WTC11 (cell line): Measurements from ENCODE around the gene SUGP2. TPM values are rescaled to one million over a fixed set of nuclear protein-coding genes. Genes with fewer than 3 reads are reported as not detected.

ENCODE experiments used
- ATAC-seq: fragments of 200-7000 bp; cut with Tn5 transposase; 2 replicates; pipeline ENCODE4 v1.10.0; 2021; ENCODE audit warnings: mild to moderate bottlenecking, moderate library complexity
- CTCF ChIA-PET: fragments of 300-600 bp; sonication (Branson Sonifier 250); formaldehyde crosslinking; loops from one replicate; lab custom pipeline; 2021; ENCODE audit warnings: antibody characterized with exemption; lab: Charles Lee
- POLR2A ChIA-PET: fragments of 350-600 bp; sonication (Branson Sonifier 250); formaldehyde crosslinking; loops from one replicate; lab custom pipeline; 2021; ENCODE audit warnings: antibody characterized with exemption; lab: Charles Lee
- DNase-seq: peaks from one replicate; pipeline ENCODE4 v3.0.0; 2021; ENCODE audit warnings: low spot score
- H3K27ac Mint-ChIP-seq: 2 replicates; pipeline ENCODE4 v1.8.0; 2021; ENCODE audit warnings: mixed read lengths
- H3K27me3 Mint-ChIP-seq: 2 replicates; pipeline ENCODE4 v1.8.0; 2021; ENCODE audit warnings: low read depth, mild to moderate bottlenecking, moderate library complexity, mixed read lengths
- H3K36me3 Mint-ChIP-seq: 2 replicates; pipeline ENCODE4 v1.8.0; 2021; ENCODE audit warnings: mixed read lengths
- H3K4me1 Mint-ChIP-seq: 2 replicates; pipeline ENCODE4 v1.8.0; 2022; ENCODE audit warnings: mixed read lengths
- H3K4me3 Mint-ChIP-seq: 2 replicates; pipeline ENCODE4 v1.8.0; 2021; ENCODE audit warnings: mild to moderate bottlenecking, moderate library complexity, mixed read lengths
- H3K9me3 Mint-ChIP-seq: 2 replicates; pipeline ENCODE4 v1.8.0; 2021; ENCODE audit warnings: mixed read lengths
- AR ChIP-seq: fragments of 250-450 bp; sonication (Bioruptor Pico); IDR thresholded peaks from 2 replicates; pipeline ENCODE4 v1.9.0; 2021; ENCODE audit warnings: mild to moderate bottlenecking
- ATF3 ChIP-seq: sonication (generic); formaldehyde crosslinking; conservative IDR thresholded peaks from 2 replicates; pipeline ENCODE4 v1.8.1; 2022; ENCODE audit warnings: mild to moderate bottlenecking, missing genetic modification reagents
- CREB1 ChIP-seq: sonication (generic); formaldehyde crosslinking; IDR thresholded peaks from 2 replicates; pipeline ENCODE4 v1.8.0; 2023; ENCODE audit warnings: mild to moderate bottlenecking, missing genetic modification reagents
- CTCF ChIP-seq: fragments of 200-600 bp; IDR thresholded peaks from 2 replicates; pipeline ENCODE4 v1.8.0; 2022; ENCODE audit warnings: antibody characterized with exemption
- ELF4 ChIP-seq: sonication (generic); formaldehyde crosslinking; IDR thresholded peaks from 2 replicates; pipeline ENCODE4 v1.8.1; 2022; ENCODE audit warnings: low read depth, mild to moderate bottlenecking, moderate library complexity, missing genetic modification reagents
- EMX1 ChIP-seq: fragments of 250-450 bp; sonication (Bioruptor Pico); IDR thresholded peaks from 2 replicates; pipeline ENCODE4 v1.8.0; 2021; ENCODE audit warnings: mild to moderate bottlenecking
- ERG ChIP-seq: fragments of 250-450 bp; sonication (Bioruptor Pico); IDR thresholded peaks from 2 replicates; pipeline ENCODE4 v1.8.0; 2021; ENCODE audit warnings: mild to moderate bottlenecking
- GABPB1 ChIP-seq: sonication (generic); formaldehyde crosslinking; IDR thresholded peaks from 2 replicates; pipeline ENCODE4 v1.8.1; 2023; ENCODE audit warnings: mild to moderate bottlenecking, missing genetic modification reagents
- IRF1 ChIP-seq: sonication (generic); formaldehyde crosslinking; IDR thresholded peaks from 2 replicates; pipeline ENCODE4 v1.8.0; 2023; ENCODE audit warnings: missing genetic modification reagents
- JAZF1 ChIP-seq: fragments of 250-450 bp; sonication (Bioruptor Pico); IDR thresholded peaks from 2 replicates; pipeline ENCODE4 v1.9.0; 2021; ENCODE audit warnings: moderate library complexity, mild to moderate bottlenecking, inconsistent platforms
- MAX ChIP-seq: sonication (generic); formaldehyde crosslinking; IDR thresholded peaks from 2 replicates; pipeline ENCODE4 v1.8.0; 2022; ENCODE audit warnings: mild to moderate bottlenecking, missing genetic modification reagents
- NR1H2 ChIP-seq: sonication (generic); formaldehyde crosslinking; IDR thresholded peaks from 2 replicates; pipeline ENCODE4 v1.9.0; 2021; ENCODE audit warnings: mild to moderate bottlenecking, moderate library complexity, missing genetic modification reagents
- NR2C2 ChIP-seq: sonication (generic); formaldehyde crosslinking; IDR thresholded peaks from 2 replicates; pipeline ENCODE4 v1.8.0; 2022; ENCODE audit warnings: mild to moderate bottlenecking, missing genetic modification reagents
- SP1 ChIP-seq: sonication (generic); formaldehyde crosslinking; conservative IDR thresholded peaks from 2 replicates; pipeline ENCODE4 v1.8.1; 2022; ENCODE audit warnings: missing genetic modification reagents
- STAT6 ChIP-seq: sonication (generic); formaldehyde crosslinking; conservative IDR thresholded peaks from 2 replicates; pipeline ENCODE4 v1.8.1; 2023; ENCODE audit warnings: mild to moderate bottlenecking, low read depth, missing genetic modification reagents, moderate library complexity
- ZNF121 ChIP-seq: sonication (generic); formaldehyde crosslinking; IDR thresholded peaks from 2 replicates; pipeline ENCODE4 v1.8.0; 2023; ENCODE audit warnings: missing genetic modification reagents
- ZNF138 ChIP-seq: sonication (generic); formaldehyde crosslinking; conservative IDR thresholded peaks from 2 replicates; pipeline ENCODE4 v1.8.1; 2022; ENCODE audit warnings: mild to moderate bottlenecking, moderate library complexity, missing genetic modification reagents
- ZNF396 ChIP-seq: fragments of 250-450 bp; sonication (Bioruptor Pico); IDR thresholded peaks from 2 replicates; pipeline ENCODE4 v1.8.0; 2021; ENCODE audit warnings: mild to moderate bottlenecking, moderate library complexity, borderline replicate concordance
- ZNF416 ChIP-seq: fragments of 250-450 bp; sonication (Bioruptor Pico); IDR thresholded peaks from 2 replicates; pipeline ENCODE4 v1.9.0; 2021; ENCODE audit warnings: mild to moderate bottlenecking, inconsistent platforms
- ZNF532 ChIP-seq: fragments of 250-450 bp; sonication (Bioruptor Pico); IDR thresholded peaks from 2 replicates; pipeline ENCODE4 v1.9.0; 2021; ENCODE audit warnings: mild to moderate bottlenecking, borderline replicate concordance
- total RNA-seq: library from RNA; stranded (reverse); gene quantifications from 3 replicates; pipeline ENCODE4 v1.2.3, GENCODE V29; 2021

SUGP2 gene
- total RNA-seq, 1 experiment from 2014 or later = 160 TPM

- Mint-ChIP-seq H3K36me3 (peaks cover 53% of the 10 kb centered on the region), H3K27me3 (no peaks in the 10 kb centered on the region), H3K4me1 (no peaks in the 10 kb centered on the region), H3K4me3 (no peak overlapping the region), H3K9me3 (peaks cover 13% of the 10 kb centered on the region), H3K27ac (no peak overlapping the region)
- ChIA-PET CTCF (no interaction called here), POLR2A (no interaction called here)
- DNase-seq (no peak), ATAC-seq (no peak)
- TF ChIP-seq ZNF138 (CRISPR knock-in tag) (no peak), ZNF396 (CRISPR knock-in tag) (no peak), ERG (CRISPR knock-in tag) (no peak), CREB1 (CRISPR knock-in tag) (no peak), ZNF532 (no peak), GABPB1 (CRISPR knock-in tag) (no peak), EMX1 (CRISPR knock-in tag) (no peak), SP1 (CRISPR knock-in tag) (no peak), ZNF416 (CRISPR knock-in tag) (no peak), NR2C2 (CRISPR knock-in tag) (no peak), ZNF121 (CRISPR knock-in tag) (no peak), NR1H2 (CRISPR knock-in tag) (no peak), CTCF (no peak), JAZF1 (CRISPR knock-in tag) (no peak), ATF3 (CRISPR knock-in tag) (no peak), AR (CRISPR knock-in tag) (no peak), MAX (CRISPR knock-in tag) (no peak), IRF1 (CRISPR knock-in tag) (no peak), STAT6 (CRISPR knock-in tag) (no peak), ELF4 (CRISPR knock-in tag) (no peak)
Observed at GRCh38 chr19:19039901-19040300, 6.6 kb upstream of the SUGP2 start.
